ENCODE results near the gene DRAXIN.

DNA sequence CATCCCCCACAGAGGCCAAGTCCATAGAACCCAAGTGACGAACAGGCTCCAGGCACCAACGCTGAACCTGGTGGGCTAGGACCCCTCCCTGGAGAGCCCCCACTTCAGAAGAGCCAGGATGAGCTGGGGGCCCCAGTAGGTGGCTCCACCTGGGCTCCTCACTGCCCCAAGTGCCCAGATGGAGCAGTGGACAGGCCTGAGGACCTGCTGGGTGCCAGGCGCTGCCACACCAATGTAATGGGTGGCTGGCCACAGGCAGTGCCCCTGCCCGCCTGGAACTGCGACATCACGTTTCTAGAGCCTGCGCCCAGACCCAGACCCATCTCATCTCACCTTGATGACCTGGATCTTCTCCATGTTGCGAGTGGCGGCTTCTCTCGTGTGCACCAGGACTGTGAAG, 16.2 kb upstream of the DRAXIN start:
- no peak for TF ChIP-seq FOXP2 (optimal IDR thresholded peaks at IDR 0.05; ENCODE audit: control extremely low read depth, extremely low read length, insufficient read depth)
- TF ChIP-seq EZH2 (IDR thresholded peaks at IDR 0.05), result no peak

Measured in SK-N-MC (cell line).